Stomach smooth muscle (tissue), 2 donors: Measurements from ENCODE around the gene MED22.
"Not testable (repeated sequence)": the region's sequence is repeated elsewhere in the genome, so short reads cannot be mapped to it uniquely, and the experiment has no call there.

Experiments used
- H3K27ac ChIP-seq: one replicate; pipeline ENCODE4 v1.7.0; 2013; ENCODE audit warnings: mild to moderate bottlenecking, low read length, inconsistent platforms
- H3K27me3 ChIP-seq, 2 donors: one replicate each; pipeline ENCODE4 v1.7.0; 2013; ENCODE audit warnings: low read length in 2 of 2; ENCODE audit not compliant: insufficient read depth in 2 of 2, control insufficient read depth in 1 of 2
- H3K36me3 ChIP-seq, 2 donors: one replicate each; pipeline ENCODE4 v1.7.0; 2013; ENCODE audit warnings: low read length in 2 of 2; ENCODE audit not compliant: control insufficient read depth in 2 of 2, insufficient read depth in 2 of 2
- H3K4me1 ChIP-seq: one replicate; pipeline ENCODE4 v1.7.0; 2013; ENCODE audit warnings: low read length; ENCODE audit not compliant: control insufficient read depth, insufficient read depth
- H3K4me3 ChIP-seq, 2 donors: one replicate each; pipeline ENCODE4 v1.7.0; 2013; ENCODE audit warnings: low read length in 2 of 2
- H3K9ac ChIP-seq, 2 donors: one replicate each; pipeline ENCODE4 v1.7.0; 2013; ENCODE audit warnings: low read length in 2 of 2, mild to moderate bottlenecking in 1 of 2
- H3K9me3 ChIP-seq, 2 donors: one replicate each; pipeline ENCODE4 v1.7.0; 2013; ENCODE audit warnings: low read length in 2 of 2; ENCODE audit not compliant: control insufficient read depth in 2 of 2
- donor health status: healthy.
- donor health status: Pancreatic carcinoma.

MED22 gene

GRCh38 chr9:133347985-133348717 lies at the start of gene MED22, which contains the start of gene RPL7A:
Gene MED22, minus strand, starts transcription at chr9:133348131. Its CDS starts 1,469 bp downstream, at chr9:133346662.
Gene RPL7A, plus strand, starts transcription at chr9:133348218. Its CDS starts 26 bp downstream, at chr9:133348244.
- peaks cover 31% of the 10 kb centered on the region for H3K4me1 ChIP-seq

GRCh38 chr9:133397370-133397769 lies 49.4 kb upstream of the MED22 start:
- Histone ChIP-seq H3K27ac (no peak overlapping the region), H3K4me1 (no peaks in the 10 kb centered on the region), H3K36me3 (no peaks in the 10 kb centered on the region), H3K27me3 (peaks cover 0 to 8% of the 10 kb centered on the region in 2 donors), H3K4me3 (no peak overlapping the region), H3K9ac (no peak overlapping the region), H3K9me3 (no peaks in the 10 kb centered on the region)

More at GRCh38 chr9:133347985-133348717, at the start of gene MED22, which contains the start of gene RPL7A:
- Histone ChIP-seq H3K9me3 (no peaks in the 10 kb centered on the region), H3K27ac (peak within 1 kb of the TSS; percentile 94), H3K9ac (peak within 1 kb of the TSS; percentile 98), H3K36me3 (peaks cover 59 to 61% of the 10 kb centered on the region in 2 donors), H3K27me3 (no peaks in the 10 kb centered on the region), H3K4me3 (peak within 1 kb of the TSS; percentile 98 to 99)

GRCh38 chr9:133396952-133397351 lies 49.0 kb upstream of the MED22 start:
- Histone ChIP-seq H3K27me3 (peaks cover 0 to 8% of the 10 kb centered on the region in 2 donors), H3K36me3 (no peaks in the 10 kb centered on the region), H3K9me3 (no peaks in the 10 kb centered on the region), H3K4me1 (no peaks in the 10 kb centered on the region), H3K27ac (no peak overlapping the region), H3K9ac (no peak overlapping the region), H3K4me3 (no peak overlapping the region)

GRCh38 chr9:133394687-133395271 lies 46.8 kb upstream of the MED22 start:
- no peaks in the 10 kb centered on the region for H3K9me3 ChIP-seq
- no peak overlapping the region for H3K27ac ChIP-seq
- no peak overlapping the region for H3K9ac ChIP-seq
- no peaks in the 10 kb centered on the region for H3K36me3 ChIP-seq
- no peaks in the 10 kb centered on the region for H3K4me1 ChIP-seq
- H3K4me3 ChIP-seq: no peak overlapping the region
- H3K27me3 ChIP-seq: peaks cover 6 to 17% of the 10 kb centered on the region in 2 donors

GRCh38 chr9:133393399-133393798 lies 45.5 kb upstream of the MED22 start:
- Histone ChIP-seq H3K4me1 (no peaks in the 10 kb centered on the region), H3K27me3 (peaks cover 14 to 18% of the 10 kb centered on the region in 2 donors), H3K4me3 (no peak overlapping the region), H3K9ac (no peak overlapping the region), H3K27ac (no peak overlapping the region), H3K36me3 (no peaks in the 10 kb centered on the region), H3K9me3 (no peaks in the 10 kb centered on the region)

- not testable (repeated sequence) for H3K4me1 ChIP-seq, H3K27ac ChIP-seq, H3K9ac ChIP-seq, H3K4me3 ChIP-seq, H3K9me3 ChIP-seq, H3K36me3 ChIP-seq
- peaks cover 14 to 18% of the 10 kb centered on the region in 2 donors for H3K27me3 ChIP-seq
Measured at GRCh38 chr9:133392308-133392707, 44.4 kb upstream of the MED22 start.

GRCh38 chr9:133391449-133391848 lies 43.5 kb upstream of the MED22 start:
- peaks cover 14 to 18% of the 10 kb centered on the region in 2 donors for H3K27me3 ChIP-seq
- not testable (repeated sequence) for H3K9ac ChIP-seq, H3K36me3 ChIP-seq, H3K4me3 ChIP-seq, H3K9me3 ChIP-seq, H3K27ac ChIP-seq, H3K4me1 ChIP-seq

GRCh38 chr9:133390713-133391112 lies 42.8 kb upstream of the MED22 start:
- Histone ChIP-seq H3K36me3 (no peaks in the 10 kb centered on the region), H3K4me1 (no peaks in the 10 kb centered on the region), H3K9me3 (no peaks in the 10 kb centered on the region), H3K4me3 (no peak overlapping the region), H3K27ac (no peak overlapping the region), H3K9ac (no peak overlapping the region), H3K27me3 (peaks cover 14 to 18% of the 10 kb centered on the region in 2 donors)

GRCh38 chr9:133389562-133389961 lies 41.6 kb upstream of the MED22 start:
- no peak overlapping the region for H3K4me3 ChIP-seq
- no peaks in the 10 kb centered on the region for H3K4me1 ChIP-seq
- H3K9ac ChIP-seq: no peak overlapping the region
- peaks cover 14 to 16% of the 10 kb centered on the region in 2 donors for H3K27me3 ChIP-seq
- no peaks in the 10 kb centered on the region for H3K9me3 ChIP-seq
- no peaks in the 10 kb centered on the region for H3K36me3 ChIP-seq
- H3K27ac ChIP-seq: no peak overlapping the region

- Histone ChIP-seq H3K4me3 (no peak overlapping the region), H3K9ac (no peak overlapping the region), H3K9me3 (no peaks in the 10 kb centered on the region), H3K27me3 (peaks cover 14 to 15% of the 10 kb centered on the region in 2 donors), H3K4me1 (no peaks in the 10 kb centered on the region), H3K27ac (no peak overlapping the region), H3K36me3 (no peaks in the 10 kb centered on the region)
Measured at GRCh38 chr9:133389025-133389557, 41.2 kb upstream of the MED22 start.

- Histone ChIP-seq H3K27me3 (peaks cover 10 to 14% of the 10 kb centered on the region in 2 donors), H3K9ac (no peak overlapping the region), H3K36me3 (no peaks in the 10 kb centered on the region), H3K9me3 (no peaks in the 10 kb centered on the region), H3K4me1 (no peaks in the 10 kb centered on the region), H3K27ac (no peak overlapping the region), H3K4me3 (no peak overlapping the region)
Measured at GRCh38 chr9:133387680-133388079, 39.7 kb upstream of the MED22 start.
